Activated naive CD4-positive, alpha-beta T cell treated with anti-CD3 and anti-CD28 coated beads, Interleukin-2, amount 50 U/mL, for 16 hours (primary cell): Measurements from ENCODE around the gene KCNIP1.
"Not testable (repeated sequence)": the region's sequence is repeated elsewhere in the genome, so short reads cannot be mapped to it uniquely, and the experiment has no call there.

Source experiments
- DNase-seq: peaks from one replicate; pipeline ENCODE4 v3.0.0-alpha.2; 2020

The KCNIP1 gene

DNA sequence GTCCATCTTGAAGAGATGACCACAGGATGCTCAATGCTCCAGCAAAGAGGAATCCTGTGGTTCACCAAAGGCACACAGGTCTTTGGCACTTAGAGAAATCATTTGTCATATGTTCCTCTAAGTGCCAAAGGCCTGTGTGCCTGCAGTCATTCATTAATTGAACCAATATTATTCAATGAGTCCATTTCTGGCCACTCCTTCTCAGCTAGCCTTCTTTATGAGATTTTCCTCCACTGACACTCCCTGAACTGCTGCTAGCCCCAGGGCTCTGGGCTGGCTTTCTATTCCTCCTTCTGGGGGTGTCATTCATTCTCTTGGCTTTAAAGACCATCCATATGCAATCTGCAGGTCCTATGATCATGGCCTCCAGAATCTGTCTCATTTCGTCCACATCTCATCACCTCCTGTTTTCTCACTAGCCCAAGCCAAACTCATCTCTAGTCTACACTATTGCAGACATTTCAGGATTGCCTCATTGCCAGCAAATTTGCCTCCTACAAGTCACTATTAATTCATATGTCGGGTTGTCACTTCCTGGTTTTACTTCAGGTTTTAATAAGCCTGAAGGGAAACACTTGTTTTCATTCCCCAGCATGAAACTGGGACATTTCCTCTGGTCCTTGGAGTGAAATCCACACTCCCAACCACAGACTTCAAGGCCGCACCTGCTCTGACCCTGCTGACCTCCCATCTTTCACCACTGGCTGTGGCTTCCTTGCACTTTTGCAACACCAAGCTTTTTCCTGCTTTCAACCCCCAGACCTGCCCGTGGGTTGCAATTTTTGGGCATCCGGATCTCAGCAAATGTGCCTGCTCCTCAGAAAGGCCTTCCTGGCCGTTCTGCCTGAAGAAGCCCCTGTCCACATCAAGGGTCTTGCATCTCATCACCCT is 35.1 kb downstream of the KCNIP1 start:
- no peak for DNase-seq

DNA sequence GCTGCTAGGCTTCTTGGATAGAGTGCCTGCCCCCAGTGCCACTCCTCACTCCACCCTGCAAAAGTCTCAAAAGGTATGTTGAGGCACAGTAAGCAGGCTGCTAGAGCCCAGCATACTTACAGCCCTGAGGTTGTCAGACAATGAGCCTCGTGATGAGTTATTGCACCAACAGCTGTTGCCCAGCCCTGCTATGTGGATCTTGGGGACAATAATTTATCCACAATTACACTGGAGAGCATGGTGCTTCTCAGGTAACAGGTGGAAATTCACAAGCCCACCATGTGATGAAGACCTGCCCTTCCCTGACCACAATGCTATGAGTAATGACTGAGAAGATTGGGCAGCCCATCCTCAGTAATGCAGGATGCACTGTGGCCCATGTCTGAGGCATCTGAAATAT is 36.5 kb downstream of the KCNIP1 start:
- DNase-seq, result no peak

DNA sequence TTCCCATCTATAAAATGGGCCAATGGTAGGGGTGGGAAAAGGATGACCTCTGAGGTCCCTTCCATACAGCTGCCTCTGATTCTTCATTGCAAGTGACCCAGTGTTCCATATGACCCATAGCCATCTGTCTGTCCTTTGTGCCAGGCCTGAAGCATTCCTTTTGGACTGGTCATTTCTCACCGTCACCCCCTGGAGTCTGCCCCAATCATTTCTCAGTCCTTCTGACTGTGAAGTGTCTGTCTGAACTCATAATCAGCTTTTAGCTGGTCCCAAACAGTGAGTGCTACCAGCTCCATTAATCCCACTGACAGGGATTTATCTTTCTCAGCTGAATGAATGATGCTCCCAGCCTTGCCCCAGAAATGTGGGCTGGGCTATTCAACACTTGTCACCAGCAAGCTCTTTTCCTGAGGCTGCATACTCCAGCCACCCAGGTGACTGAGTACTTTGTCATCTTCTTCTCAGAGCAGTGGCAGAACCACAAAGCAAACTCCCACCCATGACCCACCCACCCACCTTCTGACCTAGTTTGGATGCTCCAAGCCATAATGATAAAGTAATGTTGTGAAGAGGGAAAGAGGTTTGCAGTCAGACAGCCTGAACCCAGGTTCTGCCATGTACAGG is 37.4 kb downstream of the KCNIP1 start:
- no peak for DNase-seq

DNA sequence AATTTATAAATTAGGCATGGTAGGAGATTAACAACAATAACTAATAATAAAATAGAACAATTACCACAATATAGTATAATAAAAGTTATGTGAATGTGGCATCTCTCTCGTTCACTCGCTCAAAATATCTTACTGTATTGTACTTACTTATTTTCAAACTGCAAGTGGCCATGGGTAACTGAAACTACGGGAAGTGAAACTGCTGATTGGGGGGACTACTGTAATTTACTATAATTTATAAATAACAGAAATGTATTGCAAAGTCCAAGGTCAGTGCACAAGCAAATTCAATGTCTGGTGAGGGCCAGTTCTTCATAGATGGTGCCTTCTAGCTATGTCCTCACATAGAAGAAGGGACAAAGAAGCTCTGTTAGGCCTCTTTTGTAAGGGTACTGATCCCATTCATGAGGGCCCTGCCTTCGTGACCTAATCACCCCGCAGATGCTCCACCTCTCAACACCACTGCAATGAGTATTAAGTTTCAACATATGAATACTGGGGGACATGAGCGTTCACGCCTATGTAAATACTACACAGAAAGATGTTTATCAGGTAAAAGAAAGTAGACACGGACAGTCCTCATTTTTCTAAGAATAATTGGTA is 39.0 kb downstream of the KCNIP1 start:
- DNase-seq, result no peak

DNA sequence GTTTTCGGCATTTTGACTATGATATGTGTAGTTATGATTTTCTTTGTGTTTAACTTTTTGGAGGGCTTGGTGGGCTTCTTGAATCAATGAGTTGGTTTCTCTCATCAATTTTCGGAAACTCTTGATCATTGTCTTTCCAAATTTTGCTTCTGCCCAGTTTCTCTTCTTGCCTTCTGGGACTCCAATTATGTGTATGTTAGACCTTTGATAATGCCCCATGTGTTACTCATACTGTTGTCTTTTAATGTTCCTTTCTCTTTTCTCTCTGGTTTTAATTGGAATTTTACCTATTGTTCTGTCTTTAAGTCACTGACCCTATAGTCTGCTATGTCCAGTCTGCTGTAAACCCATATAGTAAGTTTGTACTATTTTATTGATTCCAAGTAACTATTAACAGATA is 41.5 kb downstream of the KCNIP1 start:
- DNase-seq, result no peak

DNA sequence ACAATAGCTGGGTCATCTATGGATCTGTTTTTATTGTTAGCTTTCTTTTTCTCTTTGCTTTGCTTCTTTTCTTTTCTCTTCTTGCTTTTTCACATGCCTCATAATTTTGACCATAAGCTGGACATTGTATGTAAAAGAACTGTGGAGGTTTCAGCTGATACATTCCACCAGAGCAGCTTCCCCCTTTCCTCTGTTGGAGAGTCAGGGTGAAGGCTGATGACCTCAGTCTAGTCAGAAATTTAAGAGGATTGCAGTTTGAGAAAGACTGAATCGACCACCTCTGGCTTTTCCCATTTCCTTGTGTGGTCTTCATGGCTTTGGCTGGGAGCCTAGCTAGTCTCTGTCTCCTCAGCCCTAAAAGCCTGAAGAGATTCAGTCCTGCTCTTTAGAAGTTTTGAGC is 42.0 kb downstream of the KCNIP1 start:
- DNase-seq, result no peak

DNA sequence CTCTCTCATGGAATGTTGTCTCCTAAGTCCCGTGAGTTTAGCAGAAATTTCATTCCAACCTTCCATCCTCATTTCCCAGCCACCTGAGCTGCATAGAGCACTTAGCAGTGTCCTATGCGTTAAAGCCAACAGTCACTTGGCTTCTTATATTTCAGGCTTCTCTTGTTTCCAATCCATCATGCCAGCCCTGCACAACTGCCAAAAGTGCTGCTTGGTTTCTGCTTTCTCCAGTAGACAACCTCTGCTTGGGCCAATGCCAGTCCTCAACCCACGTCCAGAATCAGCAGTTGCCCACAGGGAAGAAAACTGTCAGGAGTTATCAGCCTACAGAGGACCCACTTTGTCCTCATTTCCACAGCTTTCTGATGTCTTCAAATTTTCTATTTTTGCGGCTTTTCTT is 42.5 kb downstream of the KCNIP1 start:
- no peak for DNase-seq

DNA sequence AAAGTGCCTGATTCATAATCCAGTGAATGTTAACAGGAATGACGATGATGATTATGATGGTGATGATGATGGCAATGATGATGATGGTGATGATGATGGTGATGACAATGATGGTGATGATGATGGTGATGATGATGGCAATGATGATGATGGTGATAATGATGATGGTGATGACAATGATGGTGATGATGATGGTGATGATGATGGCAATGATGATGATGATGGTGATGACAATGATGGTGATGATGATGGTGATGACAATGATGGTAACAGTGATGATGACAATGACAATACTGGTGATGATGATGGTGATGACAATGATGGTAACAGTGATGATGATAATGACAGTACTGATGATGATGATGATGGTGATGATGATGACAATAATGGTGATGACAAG is 46.6 kb downstream of the KCNIP1 start:
- DNase-seq, result not testable (repeated sequence)

DNA sequence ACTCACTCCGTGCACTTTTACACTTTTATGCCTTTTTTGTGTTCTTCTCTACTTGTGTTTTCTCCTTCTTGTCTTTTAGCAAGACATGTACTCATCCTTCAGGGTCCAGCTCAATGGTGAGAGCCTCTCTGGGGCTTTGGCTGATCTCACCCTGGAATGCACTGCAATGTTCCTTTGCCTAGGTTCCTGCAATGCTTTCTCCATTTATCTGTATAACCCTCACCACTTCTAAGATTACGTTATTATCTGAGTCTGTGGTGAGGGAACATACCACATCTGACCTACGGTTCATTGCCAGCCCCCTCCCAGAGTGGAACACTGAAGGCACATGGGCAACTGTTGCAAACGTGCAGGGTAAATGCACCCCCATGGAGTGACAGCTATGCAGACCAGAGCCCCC is 47.3 kb downstream of the KCNIP1 start:
- no peak for DNase-seq

DNA sequence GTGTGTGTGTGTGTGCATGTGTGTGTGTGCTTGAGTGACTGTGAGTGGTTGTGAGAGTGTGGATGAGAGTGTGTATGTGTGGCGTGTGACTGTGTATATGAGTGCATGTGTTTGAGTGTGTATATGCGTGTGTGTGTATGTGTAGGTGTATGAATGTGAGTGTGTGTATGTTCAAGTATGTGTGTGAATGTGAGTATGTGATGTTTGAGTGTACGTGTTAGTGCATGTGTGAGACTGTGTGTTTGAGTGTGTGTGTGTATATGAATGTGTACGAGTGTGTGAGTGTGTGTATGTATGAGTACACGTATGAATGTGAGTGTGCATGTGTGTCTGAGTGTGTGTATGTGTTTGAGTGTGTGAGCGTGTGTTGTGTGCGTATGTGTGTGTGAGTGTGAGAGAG is 47.8 kb downstream of the KCNIP1 start:
- DNase-seq, result no peak

DNA sequence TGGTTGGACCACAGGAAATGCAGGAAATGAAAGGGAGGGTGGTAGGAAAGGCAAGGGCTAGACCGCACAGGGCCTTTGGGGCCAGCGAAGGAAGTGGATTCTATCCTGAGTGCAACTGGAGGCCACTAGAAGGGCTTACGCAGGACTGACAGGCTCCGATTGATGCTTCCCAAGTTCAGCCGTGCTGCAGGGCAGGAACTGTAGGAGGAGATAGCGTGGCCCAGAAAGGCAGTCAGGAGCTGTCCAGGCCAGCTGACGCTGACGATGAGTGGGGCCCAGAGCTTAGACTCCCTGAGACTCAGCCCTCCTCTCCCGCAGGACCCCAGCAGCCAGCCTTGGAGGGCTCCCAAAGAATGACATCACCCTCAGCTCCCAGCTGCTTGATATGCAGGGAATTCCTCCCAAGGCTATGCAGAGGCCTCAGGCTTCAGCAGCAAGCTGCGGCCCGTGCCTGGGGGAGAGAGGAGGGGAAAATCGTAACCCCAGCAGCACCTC is 48.8 kb downstream of the KCNIP1 start:
- DNase-seq, result no peak

DNA sequence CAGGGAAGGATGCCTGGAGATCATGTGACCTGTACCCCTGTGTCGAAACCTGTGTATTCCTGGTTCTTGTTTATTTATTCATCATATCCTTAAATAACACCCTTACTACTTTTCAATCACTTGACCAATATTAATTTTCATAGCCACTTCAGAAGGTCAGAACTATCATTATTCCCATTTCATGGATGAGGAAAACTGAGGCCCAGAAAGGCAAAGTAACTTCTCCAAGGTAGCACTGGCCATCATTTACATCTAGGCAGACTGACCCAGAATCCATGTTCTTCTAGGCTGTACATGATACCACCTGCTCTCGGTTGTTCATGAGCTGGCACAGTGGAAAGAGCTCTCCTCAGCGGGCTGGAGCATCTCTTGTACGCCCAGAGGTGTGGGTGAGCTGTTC is 49.4 kb downstream of the KCNIP1 start:
- DNase-seq, result no peak

DNA sequence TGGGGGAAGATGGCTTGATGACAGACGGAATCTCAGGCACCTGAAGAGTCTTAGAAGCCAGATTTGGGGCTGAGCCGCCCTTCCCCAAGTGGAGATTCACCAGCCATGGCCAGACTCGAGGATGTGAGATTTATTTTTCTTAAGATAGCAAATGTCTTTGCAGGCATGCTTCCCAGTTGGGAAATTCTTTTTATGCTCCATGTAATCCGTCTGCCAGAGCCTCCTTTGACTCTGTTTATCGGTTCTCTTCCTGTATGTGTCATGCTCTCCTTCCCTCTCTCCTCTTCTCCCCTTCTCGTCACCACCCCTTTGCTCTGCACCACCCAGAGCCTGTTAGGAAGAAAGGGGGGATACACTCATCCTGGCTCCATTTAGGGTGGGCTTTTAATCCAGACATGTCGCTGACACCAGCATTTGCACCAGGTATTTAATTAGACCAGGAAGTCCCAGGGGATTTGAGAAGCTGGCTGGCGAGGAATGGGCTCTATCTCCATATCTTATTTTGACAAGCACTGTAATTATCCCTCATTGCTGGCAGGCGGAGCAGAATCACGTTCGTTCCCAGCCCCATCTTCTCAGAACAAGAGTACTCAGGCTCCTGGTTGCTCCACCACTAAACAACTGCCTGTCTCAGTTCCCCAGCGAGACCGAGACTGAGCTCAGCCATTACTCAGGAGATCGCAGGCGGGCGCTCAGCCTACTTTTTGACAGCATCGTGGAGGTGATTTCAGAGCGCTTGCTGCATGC is 50.9 kb downstream of the KCNIP1 start:
- no peak for DNase-seq

DNA sequence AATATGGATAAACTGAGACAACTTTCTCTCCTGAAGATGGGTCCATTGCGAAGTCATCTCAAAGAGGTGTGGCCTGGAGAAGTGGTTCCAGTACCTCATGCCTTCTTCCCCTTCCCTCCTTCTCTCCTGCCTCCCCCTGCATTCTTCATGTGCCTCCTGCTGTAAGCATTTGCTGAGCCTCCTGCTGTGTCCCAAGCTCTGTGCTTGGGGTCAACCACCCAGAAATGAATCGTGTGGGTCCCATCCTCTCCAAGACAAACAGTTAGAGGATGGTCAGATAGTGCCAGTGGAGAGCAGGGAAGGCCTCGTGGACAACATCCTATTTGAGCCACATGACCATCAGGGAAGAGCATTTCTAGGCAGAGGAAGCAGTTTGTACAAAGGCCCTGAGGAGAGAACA is 53.5 kb downstream of the KCNIP1 start:
- no peak for DNase-seq

DNA sequence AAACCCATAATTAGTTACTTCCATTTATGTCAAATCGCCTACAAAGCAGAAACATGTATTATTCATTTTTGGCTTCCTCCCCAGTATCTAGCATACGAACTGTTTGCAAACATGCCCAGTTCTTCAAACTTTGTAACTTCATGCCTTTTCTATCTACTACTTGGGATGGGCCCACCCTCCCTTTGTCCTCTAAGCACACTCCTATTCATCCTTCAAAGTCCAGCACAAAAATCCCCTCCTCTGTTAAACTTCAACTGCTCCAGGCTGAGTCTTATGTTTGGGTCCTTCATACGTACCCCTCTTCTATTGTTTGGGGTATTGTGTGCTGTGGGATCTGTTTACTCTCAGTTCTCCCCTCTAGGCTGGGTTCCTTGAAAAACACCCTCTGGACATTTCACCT is 55.5 kb downstream of the KCNIP1 start:
- DNase-seq, result no peak

DNA sequence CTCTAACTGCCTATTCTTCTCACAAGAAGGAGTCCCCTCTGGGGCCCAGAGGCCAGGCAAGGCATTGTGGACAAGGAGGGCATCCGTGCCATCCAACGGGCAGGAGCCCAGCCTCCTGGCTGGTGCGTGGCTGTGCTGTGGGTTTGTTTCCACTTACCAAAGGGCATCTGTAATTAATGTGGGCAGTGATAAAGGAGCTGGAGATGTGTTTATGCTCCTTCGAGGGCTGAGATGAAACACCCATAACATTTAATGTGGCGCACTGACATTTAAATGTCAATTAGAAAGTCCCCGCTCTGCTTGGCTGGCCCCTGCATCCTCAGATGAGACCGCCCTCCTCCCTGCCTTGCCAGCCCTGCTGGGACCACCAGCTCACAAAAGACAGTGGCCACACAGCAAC is 57.1 kb downstream of the KCNIP1 start:
- no peak for DNase-seq

DNA sequence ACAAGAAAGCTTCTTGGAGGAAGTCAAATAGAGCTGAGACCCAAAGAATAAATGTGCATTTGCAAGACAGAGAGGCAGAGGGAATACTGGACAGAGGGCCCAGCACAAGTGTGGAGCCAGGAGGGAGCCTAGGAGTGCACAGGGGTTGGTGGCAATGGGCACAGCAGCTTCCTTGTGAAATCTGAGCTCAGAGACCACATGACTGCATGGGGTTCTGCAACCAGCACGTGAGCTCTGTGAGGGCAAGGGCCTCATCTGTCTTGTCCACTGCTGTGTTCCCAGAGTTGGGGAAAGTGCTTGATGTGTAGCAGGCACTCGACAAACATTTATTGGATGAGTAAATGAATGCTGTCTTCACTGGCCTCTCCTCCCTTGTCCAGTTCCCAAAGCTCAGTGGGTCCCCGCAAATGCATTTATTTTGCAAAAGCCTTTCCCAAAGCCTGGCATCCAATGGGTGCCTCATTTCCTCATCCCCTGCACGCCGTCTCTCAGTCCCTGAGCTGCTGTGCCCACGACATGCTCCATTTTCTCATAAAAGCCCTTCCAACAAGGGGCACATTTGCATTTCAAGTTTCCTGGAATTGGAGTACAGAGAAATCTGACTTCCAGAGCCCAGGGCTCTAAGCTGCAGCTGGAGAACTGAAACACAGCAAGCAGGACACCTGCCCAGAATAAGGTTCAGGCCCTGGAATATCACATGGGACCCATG is 58.5 kb downstream of the KCNIP1 start:
- DNase-seq, result no peak

DNA sequence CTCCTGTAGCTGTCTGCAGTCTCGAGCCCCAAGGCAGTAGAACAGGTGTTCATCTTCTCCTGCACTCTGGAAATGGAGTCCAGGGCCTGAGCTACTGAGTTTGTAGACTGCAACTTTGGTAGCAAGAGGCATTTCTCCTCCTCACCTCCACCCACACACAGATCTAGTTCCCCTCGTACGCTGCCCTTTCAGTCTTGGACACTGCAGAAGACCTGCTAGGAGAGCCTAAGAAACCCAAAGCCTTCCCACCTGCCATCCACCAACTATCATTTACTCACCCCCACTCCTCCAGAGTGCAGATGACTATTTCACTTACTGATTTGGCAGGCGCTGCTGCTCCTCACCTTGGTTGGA is 59.0 kb downstream of the KCNIP1 start:
- DNase-seq, result no peak

DNA sequence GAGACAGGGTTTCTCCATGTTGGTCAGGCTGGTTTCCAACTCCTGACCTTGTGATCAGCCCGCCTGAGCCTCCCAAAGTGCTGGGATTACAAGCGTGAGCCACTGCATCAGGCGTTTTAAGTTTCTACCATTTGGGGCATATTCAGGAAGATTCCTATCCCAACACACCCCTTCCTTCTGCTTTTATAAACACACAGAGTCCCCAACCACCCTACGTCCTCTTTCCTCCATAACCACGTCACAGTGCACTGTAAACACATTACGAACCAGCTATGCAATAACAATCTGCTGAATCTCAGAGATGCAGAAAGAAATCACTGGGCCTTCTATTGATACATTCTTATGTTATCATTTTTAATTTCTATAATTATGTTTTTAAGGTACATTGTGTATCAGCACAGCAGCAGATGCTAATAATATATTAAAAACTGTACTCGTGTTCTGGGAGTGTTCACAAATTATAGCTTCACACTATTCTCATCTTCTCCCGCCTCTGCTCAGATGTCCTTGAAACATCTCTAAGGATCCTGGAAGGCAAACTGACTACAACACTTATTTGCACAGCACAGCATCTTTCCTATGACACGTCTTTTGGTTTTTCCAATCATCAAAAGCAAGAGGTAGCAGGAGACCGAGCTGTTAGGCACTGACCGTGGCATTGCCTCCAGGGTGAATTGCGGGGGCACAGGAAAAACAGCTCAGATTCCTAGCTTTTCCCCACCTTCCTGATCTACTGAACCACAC is 60.2 kb downstream of the KCNIP1 start:
- no peak for DNase-seq

DNA sequence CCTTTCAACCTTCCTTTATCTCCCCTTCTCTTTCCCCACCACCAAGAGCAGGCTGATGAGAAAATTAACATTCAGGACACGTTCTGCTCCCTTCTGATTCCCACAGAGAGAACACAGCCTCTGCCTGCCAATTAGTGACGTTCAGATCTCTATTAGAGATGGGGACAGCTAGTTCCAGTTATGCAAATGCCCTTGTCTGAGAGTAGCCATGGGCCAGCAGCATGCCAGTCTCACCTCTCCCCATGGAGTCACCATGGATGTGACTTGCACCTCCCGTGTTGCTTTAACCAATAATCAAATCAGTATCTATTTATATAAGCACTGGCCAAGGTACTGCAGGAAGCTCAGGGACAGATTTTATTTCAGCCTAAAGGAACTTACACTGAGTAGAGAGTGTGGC is 61.3 kb downstream of the KCNIP1 start:
- no peak for DNase-seq

DNA sequence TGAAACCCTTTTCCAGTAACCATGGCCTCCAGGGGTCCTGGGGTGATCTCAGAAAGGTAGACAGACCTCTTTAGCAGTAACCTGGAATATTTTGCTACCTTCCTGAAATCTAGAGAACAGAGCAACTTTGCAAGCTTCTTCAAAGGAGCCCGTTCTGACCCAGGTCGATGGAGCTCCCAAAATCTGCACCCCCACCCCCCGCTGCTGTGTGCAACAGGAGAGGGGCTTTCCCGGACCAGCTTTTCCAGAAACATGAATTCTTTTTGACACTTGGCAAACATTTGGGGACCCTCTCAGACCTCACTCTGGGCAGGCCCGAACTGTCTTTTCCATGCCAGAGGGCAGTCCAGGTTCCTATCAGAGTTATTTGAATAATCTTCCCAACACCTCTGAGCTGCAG is 65.3 kb downstream of the KCNIP1 start:
- no peak for DNase-seq

DNA sequence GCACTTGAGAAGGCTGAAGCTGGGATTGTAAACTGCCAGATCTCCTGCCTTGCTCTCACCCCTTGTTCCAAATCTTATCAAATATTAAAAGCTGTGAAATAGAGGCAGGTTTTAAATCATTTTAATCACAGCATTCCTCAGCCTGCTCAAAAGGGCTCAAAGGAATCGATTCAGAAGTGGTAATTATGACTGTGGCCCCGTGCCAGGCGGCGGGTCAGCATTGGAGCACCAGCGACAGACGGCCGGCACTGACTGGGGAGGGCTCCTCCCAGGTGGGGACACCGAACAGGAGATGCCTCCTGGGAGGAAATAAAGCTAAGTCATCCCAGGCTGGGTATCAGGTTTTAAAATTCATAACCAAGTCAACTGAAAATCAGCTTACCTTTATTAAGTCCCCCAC is 66.7 kb downstream of the KCNIP1 start:
- no peak for DNase-seq
